Choroid plexus epithelial cell (primary cell): ENCODE results near the gene HEPHL1.

ENCODE experiments used
- DNase-seq: peaks from one replicate; pipeline ENCODE4 v3.0.0-alpha.2; 2010; ENCODE audit warnings: low read depth
- H3K4me3 ChIP-seq: 2 replicates; pipeline ENCODE4 v1.5.1; 2011; ENCODE audit warnings: low read depth, mild to moderate bottlenecking, control low read depth, low read length, moderate library complexity
- CTCF ChIP-seq: conservative IDR thresholded peaks from 2 replicates; pipeline ENCODE4 v1.5.1; 2011; ENCODE audit warnings: low read depth, mild to moderate bottlenecking, control low read depth, inconsistent platforms, low read length, moderate library complexity

The HEPHL1 gene

GRCh38 chr11:94032066-94032465 lies 10.9 kb downstream of the HEPHL1 start:
- TF ChIP-seq CTCF = no peak
- no peak overlapping the region for H3K4me3 ChIP-seq
- DNase-seq = no peak

- no peak for DNase-seq
- no peak overlapping the region for H3K4me3 ChIP-seq
- TF ChIP-seq CTCF = no peak
These were observed 11.6 kb downstream of the HEPHL1 start for GRCh38 chr11:94032725-94033124.

- no peak for DNase-seq
- H3K4me3 ChIP-seq = no peak overlapping the region
- no peak for TF ChIP-seq CTCF
These were observed 13.1 kb downstream of the HEPHL1 start for GRCh38 chr11:94034207-94034606.

GRCh38 chr11:94036096-94036495 lies 14.9 kb downstream of the HEPHL1 start:
- no peak for DNase-seq
- TF ChIP-seq CTCF = no peak
- H3K4me3 ChIP-seq = no peak overlapping the region

GRCh38 chr11:94043241-94043640 lies 22.1 kb downstream of the HEPHL1 start:
- no peak for DNase-seq
- no peak for TF ChIP-seq CTCF
- no peak overlapping the region for H3K4me3 ChIP-seq

GRCh38 chr11:94046796-94047195 lies 25.6 kb downstream of the HEPHL1 start:
- TF ChIP-seq CTCF = no peak
- no peak for DNase-seq
- no peak overlapping the region for H3K4me3 ChIP-seq

GRCh38 chr11:94048032-94048709 lies 27.0 kb downstream of the HEPHL1 start:
- H3K4me3 ChIP-seq = no peak overlapping the region
- no peak for TF ChIP-seq CTCF
- DNase-seq = no peak
